Measurements from ENCODE around the gene PPT2. TPM values are rescaled to one million over a fixed set of nuclear protein-coding genes. Genes with fewer than 3 reads are reported as not detected.
A peak's percentile ranks its signal among the peaks of the same experiment; 100 is the strongest.

The PPT2 gene
- total and polyA plus RNA-seq, 2 of the 13 experiments (the other 11 are each of a cell fraction or from before 2014, with no cell fraction given) = 39.2 to 61.8 TPM

DNA sequence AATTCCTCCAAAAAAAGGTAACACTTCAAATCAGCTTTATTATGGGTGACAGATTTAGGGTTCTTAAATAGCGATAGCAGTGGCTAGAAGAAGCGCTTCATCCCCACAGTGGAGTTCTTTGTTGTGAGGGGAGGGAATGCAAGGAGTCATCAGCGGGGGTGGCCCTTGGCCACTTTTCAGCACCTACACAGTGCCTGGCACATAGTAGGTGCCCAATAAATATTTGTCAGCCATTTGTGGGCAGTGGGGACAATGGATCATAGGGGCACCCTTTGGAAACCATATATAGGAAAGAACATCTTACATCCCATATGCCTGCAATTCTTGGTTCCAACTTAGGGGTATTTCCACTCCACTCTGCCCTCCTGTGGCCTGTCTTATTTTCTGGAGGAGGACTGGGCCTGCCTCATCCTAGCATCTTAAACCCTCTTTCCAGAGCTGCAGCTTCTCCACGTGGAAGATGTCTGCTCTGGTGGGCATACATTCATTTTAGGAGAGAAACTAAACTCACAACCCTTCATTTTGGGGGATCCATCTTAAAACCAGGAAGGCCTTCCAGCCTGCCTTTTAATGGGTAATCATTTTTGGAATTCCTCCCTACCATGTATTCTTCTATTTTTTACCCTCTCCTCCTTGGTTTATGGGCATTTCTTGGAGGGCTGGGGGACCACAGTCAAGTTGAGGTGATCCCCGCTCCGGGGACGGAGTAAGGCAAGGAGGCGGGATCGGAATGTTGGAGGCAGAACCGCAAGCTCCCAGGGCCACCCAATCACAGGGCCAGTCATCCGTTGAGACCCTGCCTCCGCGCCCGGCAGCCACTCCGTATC lies 41.1 kb downstream of the PPT2 start (continued):
- TF ChIP-seq NCOA1 (CRISPR knock-in tag; IDR thresholded peaks at IDR 0.05) (no peak), KDM4B (CRISPR knock-in tag; IDR thresholded peaks at IDR 0.05) (0 out of 2 replicates have a peak, but pooled peaks have one; percentile 19), CCDC6 (CRISPR knock-in tag; IDR thresholded peaks at IDR 0.05) (0 out of 2 replicates have a peak, but pooled peaks have one; percentile 53), CBFB (CRISPR knock-in tag; IDR thresholded peaks at IDR 0.05) (0 out of 2 replicates have a peak, but pooled peaks have one; percentile 19), ZNF678 (CRISPR knock-in tag; IDR thresholded peaks at IDR 0.05) (no peak), SETDB1 (CRISPR knock-in tag; IDR thresholded peaks at IDR 0.05; ENCODE audit: borderline replicate concordance) (no peak), ZNF180 (CRISPR knock-in tag; IDR thresholded peaks at IDR 0.05; ENCODE audit: borderline replicate concordance, low read depth) (no peak), ZNF383 (CRISPR knock-in tag; IDR thresholded peaks at IDR 0.05; ENCODE audit: borderline replicate concordance) (no peak), ZSCAN22 (CRISPR knock-in tag; IDR thresholded peaks at IDR 0.05) (no peak), CEBPG (CRISPR knock-in tag; IDR thresholded peaks at IDR 0.05) (no peak), KDM2A (CRISPR knock-in tag; IDR thresholded peaks at IDR 0.05; ENCODE audit: borderline replicate concordance, low read depth) (no peak), TEAD3 (CRISPR knock-in tag; optimal IDR thresholded peaks at IDR 0.05; ENCODE audit: borderline replicate concordance) (peak; percentile 79), ATF7 (IDR thresholded peaks at IDR 0.05) (no peak), ATF7 (CRISPR knock-in tag; IDR thresholded peaks at IDR 0.05) (no peak; the same call in 1 of the 2 replicates)
- TF ChIP-seq, protein P1, sequence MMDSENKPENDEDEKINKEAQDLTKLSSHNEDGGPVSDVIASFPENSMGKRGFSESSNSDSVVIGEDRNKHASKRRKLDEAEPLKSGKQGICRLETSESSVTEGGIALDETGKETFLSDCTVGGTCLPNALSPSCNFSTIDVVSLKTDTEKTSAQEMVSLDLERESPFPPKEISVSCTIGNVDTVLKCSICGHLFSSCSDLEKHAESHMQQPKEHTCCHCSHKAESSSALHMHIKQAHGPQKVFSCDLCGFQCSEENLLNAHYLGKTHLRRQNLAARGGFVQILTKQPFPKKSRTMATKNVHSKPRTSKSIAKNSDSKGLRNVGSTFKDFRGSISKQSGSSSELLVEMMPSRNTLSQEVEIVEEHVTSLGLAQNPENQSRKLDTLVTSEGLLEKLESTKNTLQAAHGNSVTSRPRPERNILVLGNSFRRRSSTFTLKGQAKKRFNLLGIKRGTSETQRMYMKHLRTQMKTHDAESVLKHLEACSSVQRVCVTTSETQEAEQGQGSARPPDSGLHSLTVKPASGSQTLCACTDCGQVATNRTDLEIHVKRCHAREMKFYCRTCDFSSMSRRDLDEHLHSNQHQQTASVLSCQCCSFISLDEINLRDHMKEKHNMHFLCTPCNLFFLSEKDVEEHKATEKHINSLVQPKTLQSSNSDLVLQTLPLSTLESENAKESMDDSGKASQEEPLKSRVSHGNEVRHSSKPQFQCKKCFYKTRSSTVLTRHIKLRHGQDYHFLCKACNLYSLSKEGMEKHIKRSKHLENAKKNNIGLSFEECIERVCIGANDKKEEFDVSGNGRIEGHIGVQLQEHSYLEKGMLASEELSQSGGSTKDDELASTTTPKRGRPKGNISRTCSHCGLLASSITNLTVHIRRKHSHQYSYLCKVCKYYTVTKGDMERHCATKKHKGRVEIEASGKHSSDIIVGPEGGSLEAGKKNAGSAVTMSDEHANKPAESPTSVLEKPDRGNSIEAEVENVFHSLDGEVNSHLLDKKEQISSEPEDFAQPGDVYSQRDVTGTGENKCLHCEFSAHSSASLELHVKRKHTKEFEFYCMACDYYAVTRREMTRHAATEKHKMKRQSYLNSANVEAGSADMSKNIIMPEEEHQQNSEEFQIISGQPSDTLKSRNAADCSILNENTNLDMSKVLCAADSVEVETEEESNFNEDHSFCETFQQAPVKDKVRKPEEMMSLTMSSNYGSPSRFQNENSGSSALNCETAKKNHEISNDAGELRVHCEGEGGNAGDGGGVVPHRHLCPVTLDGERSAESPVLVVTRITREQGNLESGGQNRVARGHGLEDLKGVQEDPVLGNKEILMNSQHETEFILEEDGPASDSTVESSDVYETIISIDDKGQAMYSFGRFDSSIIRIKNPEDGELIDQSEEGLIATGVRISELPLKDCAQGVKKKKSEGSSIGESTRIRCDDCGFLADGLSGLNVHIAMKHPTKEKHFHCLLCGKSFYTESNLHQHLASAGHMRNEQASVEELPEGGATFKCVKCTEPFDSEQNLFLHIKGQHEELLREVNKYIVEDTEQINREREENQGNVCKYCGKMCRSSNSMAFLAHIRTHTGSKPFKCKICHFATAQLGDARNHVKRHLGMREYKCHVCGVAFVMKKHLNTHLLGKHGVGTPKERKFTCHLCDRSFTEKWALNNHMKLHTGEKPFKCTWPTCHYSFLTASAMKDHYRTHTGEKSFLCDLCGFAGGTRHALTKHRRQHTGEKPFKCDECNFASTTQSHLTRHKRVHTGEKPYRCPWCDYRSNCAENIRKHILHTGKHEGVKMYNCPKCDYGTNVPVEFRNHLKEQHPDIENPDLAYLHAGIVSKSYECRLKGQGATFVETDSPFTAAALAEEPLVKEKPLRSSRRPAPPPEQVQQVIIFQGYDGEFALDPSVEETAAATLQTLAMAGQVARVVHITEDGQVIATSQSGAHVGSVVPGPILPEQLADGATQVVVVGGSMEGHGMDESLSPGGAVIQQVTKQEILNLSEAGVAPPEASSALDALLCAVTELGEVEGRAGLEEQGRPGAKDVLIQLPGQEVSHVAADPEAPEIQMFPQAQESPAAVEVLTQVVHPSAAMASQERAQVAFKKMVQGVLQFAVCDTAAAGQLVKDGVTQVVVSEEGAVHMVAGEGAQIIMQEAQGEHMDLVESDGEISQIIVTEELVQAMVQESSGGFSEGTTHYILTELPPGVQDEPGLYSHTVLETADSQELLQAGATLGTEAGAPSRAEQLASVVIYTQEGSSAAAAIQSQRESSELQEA (CRISPR knock-in tag; IDR thresholded peaks at IDR 0.05; ENCODE audit: not compliant biosample characterization) = no peak
- TF ChIP-seq, protein P2, sequence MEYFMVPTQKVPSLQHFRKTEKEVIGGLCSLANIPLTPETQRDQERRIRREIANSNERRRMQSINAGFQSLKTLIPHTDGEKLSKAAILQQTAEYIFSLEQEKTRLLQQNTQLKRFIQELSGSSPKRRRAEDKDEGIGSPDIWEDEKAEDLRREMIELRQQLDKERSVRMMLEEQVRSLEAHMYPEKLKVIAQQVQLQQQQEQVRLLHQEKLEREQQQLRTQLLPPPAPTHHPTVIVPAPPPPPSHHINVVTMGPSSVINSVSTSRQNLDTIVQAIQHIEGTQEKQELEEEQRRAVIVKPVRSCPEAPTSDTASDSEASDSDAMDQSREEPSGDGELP (IDR thresholded peaks at IDR 0.05; ENCODE audit: borderline replicate concordance, low read depth) = no peak
- TF ChIP-seq, protein P3, sequence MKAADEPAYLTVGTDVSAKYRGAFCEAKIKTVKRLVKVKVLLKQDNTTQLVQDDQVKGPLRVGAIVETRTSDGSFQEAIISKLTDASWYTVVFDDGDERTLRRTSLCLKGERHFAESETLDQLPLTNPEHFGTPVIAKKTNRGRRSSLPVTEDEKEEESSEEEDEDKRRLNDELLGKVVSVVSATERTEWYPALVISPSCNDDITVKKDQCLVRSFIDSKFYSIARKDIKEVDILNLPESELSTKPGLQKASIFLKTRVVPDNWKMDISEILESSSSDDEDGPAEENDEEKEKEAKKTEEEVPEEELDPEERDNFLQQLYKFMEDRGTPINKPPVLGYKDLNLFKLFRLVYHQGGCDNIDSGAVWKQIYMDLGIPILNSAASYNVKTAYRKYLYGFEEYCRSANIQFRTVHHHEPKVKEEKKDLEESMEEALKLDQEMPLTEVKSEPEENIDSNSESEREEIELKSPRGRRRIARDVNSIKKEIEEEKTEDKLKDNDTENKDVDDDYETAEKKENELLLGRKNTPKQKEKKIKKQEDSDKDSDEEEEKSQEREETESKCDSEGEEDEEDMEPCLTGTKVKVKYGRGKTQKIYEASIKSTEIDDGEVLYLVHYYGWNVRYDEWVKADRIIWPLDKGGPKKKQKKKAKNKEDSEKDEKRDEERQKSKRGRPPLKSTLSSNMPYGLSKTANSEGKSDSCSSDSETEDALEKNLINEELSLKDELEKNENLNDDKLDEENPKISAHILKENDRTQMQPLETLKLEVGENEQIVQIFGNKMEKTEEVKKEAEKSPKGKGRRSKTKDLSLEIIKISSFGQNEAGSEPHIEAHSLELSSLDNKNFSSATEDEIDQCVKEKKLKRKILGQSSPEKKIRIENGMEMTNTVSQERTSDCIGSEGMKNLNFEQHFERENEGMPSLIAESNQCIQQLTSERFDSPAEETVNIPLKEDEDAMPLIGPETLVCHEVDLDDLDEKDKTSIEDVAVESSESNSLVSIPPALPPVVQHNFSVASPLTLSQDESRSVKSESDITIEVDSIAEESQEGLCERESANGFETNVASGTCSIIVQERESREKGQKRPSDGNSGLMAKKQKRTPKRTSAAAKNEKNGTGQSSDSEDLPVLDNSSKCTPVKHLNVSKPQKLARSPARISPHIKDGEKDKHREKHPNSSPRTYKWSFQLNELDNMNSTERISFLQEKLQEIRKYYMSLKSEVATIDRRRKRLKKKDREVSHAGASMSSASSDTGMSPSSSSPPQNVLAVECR (CRISPR knock-in tag; IDR thresholded peaks at IDR 0.05; ENCODE audit: borderline replicate concordance) = no peak
